Keratinocyte (primary cell): Measurements from ENCODE around the gene YEATS4. TPM values are rescaled to one million over a fixed set of nuclear protein-coding genes. Genes with fewer than 3 reads are reported as not detected.

Experiments used
- DNase-seq: peaks from one replicate; pipeline ENCODE4 v3.0.0-alpha.2; 2011; ENCODE audit warnings: low read depth, missing footprints, low spot score
- FAIRE-seq: peaks from 2 replicates; lab custom pipeline; 2011; peaks lifted over from hg19 to GRCh38; lab: Jason Lieb, UNC
- H2AFZ ChIP-seq: 2 replicates; pipeline ENCODE4 v1.6.0; 2012; ENCODE audit warnings: low read length, control low read depth, inconsistent platforms; ENCODE audit not compliant: control insufficient read depth
- H3K27ac ChIP-seq: 2 replicates; pipeline ENCODE4 v1.5.1; 2011; ENCODE audit warnings: low read length; ENCODE audit not compliant: control insufficient read depth, insufficient read depth
- H3K27me3 ChIP-seq: 3 replicates; pipeline ENCODE4 v1.6.0; 2011; ENCODE audit warnings: low read length; ENCODE audit not compliant: control insufficient read depth, insufficient read depth; ENCODE audit errors: extremely low read depth
- H3K36me3 ChIP-seq, 2 experiments: 2 replicates in 1 of 2; 3 replicates in 1 of 2; pipeline ENCODE4 v1.5.1; 2011; ENCODE audit warnings: low read length in 2 of 2, mild to moderate bottlenecking in 1 of 2; ENCODE audit not compliant: control insufficient read depth in 2 of 2, insufficient read depth in 2 of 2; ENCODE audit errors: extremely low read depth in 1 of 2
- H3K4me1 ChIP-seq: 3 replicates; pipeline ENCODE4 v1.5.1; 2011; ENCODE audit warnings: low read length; ENCODE audit not compliant: control insufficient read depth, insufficient read depth; ENCODE audit errors: extremely low read depth
- H3K4me2 ChIP-seq: 3 replicates; pipeline ENCODE4 v1.6.0; 2011; ENCODE audit warnings: low read depth, low read length; ENCODE audit not compliant: control insufficient read depth, insufficient read depth; ENCODE audit errors: extremely low read depth
- H3K4me3 ChIP-seq, 3 experiments: fragments of 200-600 bp in 1 of 3; sonication (generic) in 1 of 3; 2 replicates in 2 of 3; 3 replicates in 1 of 3; pipeline ENCODE4 v1.5.1; 2011 to 2016; ENCODE audit warnings: low read length in 3 of 3, mild to moderate bottlenecking in 3 of 3, control low read depth in 2 of 3, inconsistent platforms in 1 of 3, low read depth in 1 of 3, mixed read lengths in 1 of 3, mixed run types in 1 of 3, moderate library complexity in 1 of 3; ENCODE audit not compliant: control insufficient read depth in 2 of 3, insufficient read depth in 2 of 3; ENCODE audit errors: extremely low read depth in 1 of 3
- H3K79me2 ChIP-seq: 2 replicates; pipeline ENCODE4 v1.6.0; 2012; ENCODE audit warnings: low read length; ENCODE audit not compliant: control insufficient read depth, insufficient read depth
- H3K9ac ChIP-seq: 3 replicates; pipeline ENCODE4 v1.6.0; 2011; ENCODE audit warnings: low read length; ENCODE audit not compliant: control insufficient read depth, insufficient read depth; ENCODE audit errors: extremely low read depth
- H3K9me1 ChIP-seq: 3 replicates; pipeline ENCODE4 v1.6.0; 2011; ENCODE audit warnings: low read length; ENCODE audit not compliant: control insufficient read depth, insufficient read depth; ENCODE audit errors: extremely low read depth
- H3K9me3 ChIP-seq: 2 replicates; pipeline ENCODE4 v1.5.1; 2012; ENCODE audit warnings: low read depth, low read length; ENCODE audit not compliant: control insufficient read depth
- H4K20me1 ChIP-seq: 3 replicates; pipeline ENCODE4 v1.6.0; 2011; ENCODE audit warnings: low read length; ENCODE audit not compliant: control insufficient read depth, insufficient read depth; ENCODE audit errors: extremely low read depth
- EZH2 ChIP-seq: IDR thresholded peaks from one replicate; pipeline ENCODE4 v1.6.1; 2012; ENCODE audit warnings: inconsistent platforms, mild to moderate bottlenecking, low read length, moderate library complexity
- dilution Hi-C: fragments of 300-500 bp; cut with MboI; formaldehyde crosslinking; loops from one replicate; pipeline ENCODE4 v1.7.0; 2020; ENCODE audit warnings: low sequenced_read_pairs; ENCODE audit not compliant: extremely low pct_ligation_motif_present
- polyA plus RNA-seq, 5 experiments: library from polyadenylated mRNA; depleted of rRNA in 3 of 5; stranded (reverse) in 3 of 5; stranded (forward) in 1 of 5; unstranded in 1 of 5; fragments of >200 nt; gene quantifications; 1 replicate in 1 of 5; 2 replicates in 3 of 5; 3 replicates in 1 of 5; pipeline versions ENCODE4 v1.2.1 to v1.2.3, GENCODE V29; 2011 to 2012; ENCODE audit warnings: missing spikeins in 2 of 5, low read depth in 1 of 5, low replicate concordance in 1 of 5
- TF ChIP-seq, protein P1 (sequence below), 3 experiments: IDR thresholded peaks in 1 of 3; conservative IDR thresholded peaks in 1 of 3; optimal IDR thresholded peaks in 1 of 3; 2 replicates in 2 of 3; 3 replicates in 1 of 3; pipeline versions ENCODE3 to v1.5.1; 2011; ENCODE audit warnings: low read length in 3 of 3, mild to moderate bottlenecking in 3 of 3, moderate library complexity in 2 of 3, control low read depth in 1 of 3, inconsistent platforms in 1 of 3; ENCODE audit not compliant: insufficient read depth in 2 of 3; ENCODE audit errors: extremely low read depth in 1 of 3

The YEATS4 gene
- polyA plus RNA-seq, 1 donor (not counting 4 experiments of a cell fraction or from before 2014, with no cell fraction given): 21.0 TPM

DNA sequence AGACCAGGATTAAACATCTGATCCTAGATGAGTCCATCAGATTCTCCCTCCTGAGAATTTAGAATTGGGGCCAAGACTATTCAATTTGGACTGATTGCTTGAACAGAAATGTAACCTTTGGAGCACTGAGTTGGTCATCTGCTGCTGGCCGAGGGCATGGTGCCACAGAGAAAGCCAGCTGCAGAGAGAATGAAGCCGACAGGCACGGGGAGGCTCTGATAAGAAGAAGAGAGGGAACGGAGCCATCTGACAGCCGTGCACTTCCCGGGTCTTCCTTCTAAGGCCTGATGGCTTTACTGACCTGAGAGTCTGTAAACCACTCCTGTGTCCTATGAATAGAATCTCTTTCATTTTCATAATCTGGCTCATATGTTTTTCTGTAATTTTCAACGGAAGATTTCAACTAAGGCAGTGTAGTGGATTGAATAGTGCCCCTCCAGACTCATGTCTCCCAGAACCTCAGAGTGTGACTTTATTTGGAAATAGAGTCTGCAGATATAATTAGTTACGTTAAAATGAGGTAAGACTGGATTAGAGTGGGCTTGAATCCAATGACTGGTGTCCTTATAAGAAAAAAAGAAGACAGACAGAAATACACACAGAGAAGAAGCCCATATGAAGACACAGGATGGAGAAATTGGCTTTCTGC lies 71.5 kb downstream of the YEATS4 start:
- Histone ChIP-seq H3K4me3 (no peak overlapping the region), H3K36me3 (no peaks in the 10 kb centered on the region), H3K9me3 (no peaks in the 10 kb centered on the region), H2AFZ (no peak overlapping the region), H3K27ac (no peak overlapping the region), H3K4me2 (no peak overlapping the region), H3K4me1 (no peaks in the 10 kb centered on the region), H4K20me1 (no peaks in the 10 kb centered on the region), H3K27me3 (no peaks in the 10 kb centered on the region), H3K9me1 (no peaks in the 10 kb centered on the region), H3K9ac (no peak overlapping the region), H3K79me2 (no peaks in the 10 kb centered on the region)
- DNase-seq (no peak), FAIRE-seq (no peak)
- TF ChIP-seq, protein P1, sequence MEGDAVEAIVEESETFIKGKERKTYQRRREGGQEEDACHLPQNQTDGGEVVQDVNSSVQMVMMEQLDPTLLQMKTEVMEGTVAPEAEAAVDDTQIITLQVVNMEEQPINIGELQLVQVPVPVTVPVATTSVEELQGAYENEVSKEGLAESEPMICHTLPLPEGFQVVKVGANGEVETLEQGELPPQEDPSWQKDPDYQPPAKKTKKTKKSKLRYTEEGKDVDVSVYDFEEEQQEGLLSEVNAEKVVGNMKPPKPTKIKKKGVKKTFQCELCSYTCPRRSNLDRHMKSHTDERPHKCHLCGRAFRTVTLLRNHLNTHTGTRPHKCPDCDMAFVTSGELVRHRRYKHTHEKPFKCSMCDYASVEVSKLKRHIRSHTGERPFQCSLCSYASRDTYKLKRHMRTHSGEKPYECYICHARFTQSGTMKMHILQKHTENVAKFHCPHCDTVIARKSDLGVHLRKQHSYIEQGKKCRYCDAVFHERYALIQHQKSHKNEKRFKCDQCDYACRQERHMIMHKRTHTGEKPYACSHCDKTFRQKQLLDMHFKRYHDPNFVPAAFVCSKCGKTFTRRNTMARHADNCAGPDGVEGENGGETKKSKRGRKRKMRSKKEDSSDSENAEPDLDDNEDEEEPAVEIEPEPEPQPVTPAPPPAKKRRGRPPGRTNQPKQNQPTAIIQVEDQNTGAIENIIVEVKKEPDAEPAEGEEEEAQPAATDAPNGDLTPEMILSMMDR (optimal IDR thresholded peaks at IDR 0.05 in 1 of 3, IDR thresholded peaks at IDR 0.05 in 1 of 3, conservative IDR thresholded peaks at IDR 0.05 in 1 of 3; ENCODE audit: extremely low read depth in 1 of 3, insufficient read depth in 2 of 3, low read length in 3 of 3): no peak
- no peak for TF ChIP-seq EZH2
- dilution Hi-C loops: no loop called here

DNA sequence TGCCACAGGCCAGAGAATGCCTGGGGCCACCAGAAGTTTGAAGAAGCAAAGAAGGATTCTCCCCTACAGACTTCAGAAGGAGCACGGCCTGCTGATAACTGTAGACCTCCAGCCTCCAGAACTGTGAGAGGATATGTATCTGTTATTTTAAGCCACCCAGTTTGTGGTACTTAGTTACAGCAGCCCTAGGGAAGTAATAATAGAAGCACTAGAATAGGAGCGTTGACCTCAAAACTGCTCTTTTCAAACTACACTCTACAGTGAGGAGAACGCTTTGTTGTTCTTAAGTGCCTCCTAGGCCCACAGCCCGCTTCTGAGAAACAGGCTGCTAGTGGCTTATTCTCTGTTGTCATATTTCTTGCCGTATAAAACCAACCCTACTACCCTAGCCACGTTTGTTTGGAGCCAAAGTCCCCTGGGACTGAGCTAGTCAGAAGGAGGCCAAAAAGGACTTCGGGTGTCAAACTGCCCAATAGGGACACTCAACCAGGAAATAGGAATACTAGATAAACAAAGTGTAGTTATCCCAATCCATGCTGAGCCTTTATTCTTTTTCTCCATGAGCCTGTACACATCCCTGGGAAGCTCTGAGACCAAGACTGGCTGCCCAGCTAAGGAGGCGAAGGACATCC lies 72.2 kb downstream of the YEATS4 start:
- no peak overlapping the region for H3K27ac ChIP-seq

More for the DNA sequence above, 72.2 kb downstream of the YEATS4 start:
- FAIRE-seq: no peak
- TF ChIP-seq EZH2: no peak
- TF ChIP-seq, protein P1 (optimal IDR thresholded peaks at IDR 0.05 in 1 of 3, IDR thresholded peaks at IDR 0.05 in 1 of 3, conservative IDR thresholded peaks at IDR 0.05 in 1 of 3; ENCODE audit: extremely low read depth in 1 of 3, insufficient read depth in 2 of 3, low read length in 3 of 3): no peak
- Histone ChIP-seq H3K4me3 (no peak overlapping the region), H3K9me3 (no peaks in the 10 kb centered on the region), H3K36me3 (no peaks in the 10 kb centered on the region), H3K79me2 (no peaks in the 10 kb centered on the region), H3K4me2 (no peak overlapping the region), H4K20me1 (no peaks in the 10 kb centered on the region), H3K9ac (no peak overlapping the region), H3K27me3 (no peaks in the 10 kb centered on the region), H3K4me1 (no peaks in the 10 kb centered on the region), H2AFZ (no peak overlapping the region), H3K9me1 (no peaks in the 10 kb centered on the region)
- DNase-seq: no peak
- dilution Hi-C loops: no loop called here
